Liver (tissue), 9 donors: Measurements from ENCODE around the gene JPH3. TPM values are rescaled to one million over a fixed set of nuclear protein-coding genes. Genes with fewer than 3 reads are reported as not detected.

Experiments
- DNase-seq: peaks from one replicate; pipeline ENCODE4 v3.0.0-alpha.2; 2017; ENCODE audit warnings: low spot score
- H3K27ac ChIP-seq, 2 donors: one replicate each; pipeline ENCODE4 v1.7.0; 2013; ENCODE audit warnings: inconsistent platforms in 2 of 2, low read length in 2 of 2, control low read depth in 1 of 2, low read depth in 1 of 2, mild to moderate bottlenecking in 1 of 2
- H3K27me3 ChIP-seq, 4 donors: one replicate each; pipeline versions ENCODE4 v1.6.1 to v1.7.0; 2013; ENCODE audit warnings: low read length in 3 of 4, inconsistent platforms in 1 of 4, mild to moderate bottlenecking in 1 of 4, moderate library complexity in 1 of 4; ENCODE audit not compliant: control insufficient read depth in 4 of 4, insufficient read depth in 4 of 4
- H3K36me3 ChIP-seq, 4 donors: one replicate each; pipeline versions ENCODE4 v1.6.1 to v1.7.0; 2013; ENCODE audit warnings: low read length in 3 of 4, mild to moderate bottlenecking in 3 of 4, low read depth in 1 of 4, moderate library complexity in 1 of 4; ENCODE audit not compliant: control insufficient read depth in 4 of 4, insufficient read depth in 3 of 4
- H3K4me1 ChIP-seq, 4 donors: one replicate each; pipeline versions ENCODE4 v1.6.1 to v1.7.0; 2013; ENCODE audit warnings: low read length in 3 of 4, mild to moderate bottlenecking in 3 of 4, moderate library complexity in 1 of 4; ENCODE audit not compliant: control insufficient read depth in 4 of 4, insufficient read depth in 4 of 4
- H3K4me3 ChIP-seq, 3 donors: one replicate each; pipeline versions ENCODE4 v1.6.1 to v1.7.0; 2013; ENCODE audit warnings: low read length in 3 of 3, control low read depth in 1 of 3, low read depth in 1 of 3, mild to moderate bottlenecking in 1 of 3
- H3K9ac ChIP-seq, 2 donors: one replicate each; pipeline ENCODE4 v1.7.0; 2013; ENCODE audit warnings: low read length in 2 of 2, mild to moderate bottlenecking in 2 of 2, moderate library complexity in 2 of 2, control low read depth in 1 of 2, low read depth in 1 of 2
- H3K9me3 ChIP-seq, 4 donors: one replicate each; pipeline versions ENCODE4 v1.6.1 to v1.7.0; 2013; ENCODE audit warnings: low read length in 3 of 4; ENCODE audit not compliant: control insufficient read depth in 4 of 4
- ATF3 ChIP-seq: IDR thresholded peaks from 2 replicates; pipeline ENCODE4 v1.6.1; 2016; ENCODE audit warnings: antibody characterized with exemption
- CTCF ChIP-seq: fragments of 150-350 bp; IDR thresholded peaks from 2 replicates; pipeline ENCODE4 v1.5.1; 2017; ENCODE audit warnings: improper control_type of control experiment, low read depth, low read length; ENCODE audit not compliant: missing input control
- EGR1 ChIP-seq, 2 donors: IDR thresholded peaks; 2 replicates each; pipeline ENCODE4 v1.6.1; 2016 to 2018; ENCODE audit warnings: antibody characterized with exemption in 2 of 2, low read depth in 2 of 2
- FOXA1 ChIP-seq: IDR thresholded peaks from 2 replicates; pipeline ENCODE4 v1.6.1; 2016; ENCODE audit warnings: antibody characterized with exemption
- FOXA2 ChIP-seq: IDR thresholded peaks from 2 replicates; pipeline ENCODE4 v1.6.1; 2016; ENCODE audit warnings: antibody characterized with exemption
- GABPA ChIP-seq, 2 donors: IDR thresholded peaks in 1 of 2; conservative IDR thresholded peaks in 1 of 2; 2 replicates each; pipeline ENCODE4 v1.6.1; 2016; ENCODE audit warnings: antibody characterized with exemption in 2 of 2, mild to moderate bottlenecking in 1 of 2, moderate library complexity in 1 of 2
- HNF4A ChIP-seq, 2 donors: conservative IDR thresholded peaks; 2 replicates each; pipeline ENCODE4 v1.6.1; 2016; ENCODE audit warnings: antibody characterized with exemption in 2 of 2, mild to moderate bottlenecking in 2 of 2
- JUND ChIP-seq, 2 donors: IDR thresholded peaks; 2 replicates each; pipeline ENCODE4 v1.6.1; 2016; ENCODE audit warnings: antibody characterized with exemption in 2 of 2
- MAX ChIP-seq: IDR thresholded peaks from 2 replicates; pipeline ENCODE4 v1.6.1; 2016; ENCODE audit warnings: antibody characterized with exemption
- NR2F2 ChIP-seq: IDR thresholded peaks from 2 replicates; pipeline ENCODE4 v1.6.1; 2016; ENCODE audit warnings: antibody characterized with exemption
- RAD21 ChIP-seq, 2 donors: IDR thresholded peaks; 2 replicates each; pipeline ENCODE4 v1.6.1; 2016; ENCODE audit warnings: antibody characterized with exemption in 2 of 2, mild to moderate bottlenecking in 2 of 2
- RXRA ChIP-seq, 2 donors: IDR thresholded peaks; 2 replicates each; pipeline ENCODE4 v1.6.1; 2017 to 2018; ENCODE audit warnings: antibody characterized with exemption in 2 of 2, mild to moderate bottlenecking in 1 of 2
- SP1 ChIP-seq: IDR thresholded peaks from 2 replicates; pipeline ENCODE4 v1.6.1; 2018; ENCODE audit warnings: antibody characterized with exemption, mild to moderate bottlenecking
- TAF1 ChIP-seq: conservative IDR thresholded peaks from 2 replicates; pipeline ENCODE4 v1.6.1; 2016; ENCODE audit warnings: antibody characterized with exemption, mild to moderate bottlenecking
- YY1 ChIP-seq: IDR thresholded peaks from 2 replicates; pipeline ENCODE4 v1.6.1; 2016; ENCODE audit warnings: antibody characterized with exemption, mild to moderate bottlenecking
- WGBS: extraction: QIAGEN DNeasy Blood & Tissue Kit; methylation state at CpG from one replicate; pipeline ENCODE4 v1.1.7; 2013; 5-methylcytosine and 5-hydroxymethylcytosine counted together
- polyA plus RNA-seq, 2 donors: library from polyadenylated mRNA; stranded (reverse) in 1 of 2; unstranded in 1 of 2; fragments of 200-250 nt in 1 of 2; fragments of >200 nt in 1 of 2; fragmentation: Nextera tagmentation in 1 of 2; extraction: Ambion mirVana in 1 of 2; gene quantifications; one replicate each; pipeline versions ENCODE4 v1.2.1 to v1.2.3, GENCODE V29; 2013 to 2015
- total RNA-seq, 2 donors: library from RNA; depleted of rRNA; stranded (reverse); fragments of >200 nt; gene quantifications; one replicate each; pipeline ENCODE4 v1.2.3, GENCODE V29; 2014
- TF ChIP-seq, protein P1 (sequence below): IDR thresholded peaks from 2 replicates; pipeline ENCODE4 v1.6.1; 2016; ENCODE audit warnings: antibody characterized with exemption, mild to moderate bottlenecking
- TF ChIP-seq, protein P2 (sequence below): IDR thresholded peaks from 2 replicates; pipeline ENCODE4 v1.6.1; 2016; ENCODE audit warnings: antibody characterized with exemption
- donor health status: healthy.
- donor health status: healthy.
- donor health status: healthy.
- donor health status: healthy.
- donor health status: healthy.

JPH3 gene
- total and polyA plus RNA-seq, 4 donors = under 0.01 to 0.09 (median 0.04) TPM

DNA sequence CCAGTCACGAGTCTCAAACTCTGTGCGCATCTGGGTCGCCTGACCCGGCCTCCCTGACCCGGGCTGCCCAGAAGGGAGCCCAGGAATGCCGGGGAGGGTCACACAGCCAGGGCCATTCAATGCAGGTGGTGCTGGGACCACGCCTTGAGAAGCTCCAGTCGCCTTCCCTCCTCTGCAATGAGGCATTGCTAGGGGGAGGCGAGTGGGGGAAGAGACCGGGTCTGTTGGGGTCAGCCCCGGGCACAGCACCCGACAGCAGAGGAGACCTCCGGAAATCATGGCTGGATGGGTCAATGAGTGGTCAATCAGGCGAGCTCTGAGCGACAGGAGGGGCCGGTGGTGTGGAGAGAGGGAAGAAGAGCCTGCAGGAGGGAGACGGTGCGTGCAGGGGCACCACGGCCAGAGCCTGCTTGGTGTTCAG is 13.3 kb downstream of the JPH3 start:
- DNase-seq = no peak
- TF ChIP-seq TAF1 (no peak), JUND (IDR thresholded peaks at IDR 0.05) (no peak), FOXA1 (no peak), SP1 (no peak), NR2F2 (no peak), YY1 (no peak), RAD21 (IDR thresholded peaks at IDR 0.05) (no peak), HNF4A (conservative IDR thresholded peaks at IDR 0.05) (no peak), EGR1 (IDR thresholded peaks at IDR 0.05; ENCODE audit: low read depth in 2 of 2) (no peak)
- TF ChIP-seq, protein P1, sequence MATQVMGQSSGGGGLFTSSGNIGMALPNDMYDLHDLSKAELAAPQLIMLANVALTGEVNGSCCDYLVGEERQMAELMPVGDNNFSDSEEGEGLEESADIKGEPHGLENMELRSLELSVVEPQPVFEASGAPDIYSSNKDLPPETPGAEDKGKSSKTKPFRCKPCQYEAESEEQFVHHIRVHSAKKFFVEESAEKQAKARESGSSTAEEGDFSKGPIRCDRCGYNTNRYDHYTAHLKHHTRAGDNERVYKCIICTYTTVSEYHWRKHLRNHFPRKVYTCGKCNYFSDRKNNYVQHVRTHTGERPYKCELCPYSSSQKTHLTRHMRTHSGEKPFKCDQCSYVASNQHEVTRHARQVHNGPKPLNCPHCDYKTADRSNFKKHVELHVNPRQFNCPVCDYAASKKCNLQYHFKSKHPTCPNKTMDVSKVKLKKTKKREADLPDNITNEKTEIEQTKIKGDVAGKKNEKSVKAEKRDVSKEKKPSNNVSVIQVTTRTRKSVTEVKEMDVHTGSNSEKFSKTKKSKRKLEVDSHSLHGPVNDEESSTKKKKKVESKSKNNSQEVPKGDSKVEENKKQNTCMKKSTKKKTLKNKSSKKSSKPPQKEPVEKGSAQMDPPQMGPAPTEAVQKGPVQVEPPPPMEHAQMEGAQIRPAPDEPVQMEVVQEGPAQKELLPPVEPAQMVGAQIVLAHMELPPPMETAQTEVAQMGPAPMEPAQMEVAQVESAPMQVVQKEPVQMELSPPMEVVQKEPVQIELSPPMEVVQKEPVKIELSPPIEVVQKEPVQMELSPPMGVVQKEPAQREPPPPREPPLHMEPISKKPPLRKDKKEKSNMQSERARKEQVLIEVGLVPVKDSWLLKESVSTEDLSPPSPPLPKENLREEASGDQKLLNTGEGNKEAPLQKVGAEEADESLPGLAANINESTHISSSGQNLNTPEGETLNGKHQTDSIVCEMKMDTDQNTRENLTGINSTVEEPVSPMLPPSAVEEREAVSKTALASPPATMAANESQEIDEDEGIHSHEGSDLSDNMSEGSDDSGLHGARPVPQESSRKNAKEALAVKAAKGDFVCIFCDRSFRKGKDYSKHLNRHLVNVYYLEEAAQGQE = no peak
- H3K27me3 ChIP-seq = no peaks in the 10 kb centered on the region
- H3K27ac ChIP-seq = no peak overlapping the region
- no peaks in the 10 kb centered on the region for H3K9me3 ChIP-seq
- no peak overlapping the region for H3K4me3 ChIP-seq
- H3K9ac ChIP-seq = no peak overlapping the region
- no peaks in the 10 kb centered on the region for H3K4me1 ChIP-seq
- no peaks in the 10 kb centered on the region for H3K36me3 ChIP-seq
- WGBS = 74% methylated on average over 19 of the region's 19 CpGs

GRCh38 chr16:87616556-87616955 is 14.2 kb downstream of the JPH3 start:
- Histone ChIP-seq H3K27me3 (no peaks in the 10 kb centered on the region), H3K9ac (no peak overlapping the region), H3K9me3 (no peaks in the 10 kb centered on the region), H3K36me3 (no peaks in the 10 kb centered on the region), H3K27ac (no peak overlapping the region), H3K4me1 (no peaks in the 10 kb centered on the region), H3K4me3 (no peak overlapping the region)
- DNase-seq = no peak
- no peak for TF ChIP-seq ATF3
- TF ChIP-seq YY1 = no peak
- TF ChIP-seq MAX = no peak
- TF ChIP-seq TAF1 = no peak
- TF ChIP-seq FOXA2 = no peak
- no peak for TF ChIP-seq RAD21 (IDR thresholded peaks at IDR 0.05)
- no peak for TF ChIP-seq GABPA (IDR thresholded peaks at IDR 0.05 in 1 of 2, conservative IDR thresholded peaks at IDR 0.05 in 1 of 2)
- TF ChIP-seq RXRA (IDR thresholded peaks at IDR 0.05) = no peak
- no peak for TF ChIP-seq NR2F2
- TF ChIP-seq, protein P2, sequence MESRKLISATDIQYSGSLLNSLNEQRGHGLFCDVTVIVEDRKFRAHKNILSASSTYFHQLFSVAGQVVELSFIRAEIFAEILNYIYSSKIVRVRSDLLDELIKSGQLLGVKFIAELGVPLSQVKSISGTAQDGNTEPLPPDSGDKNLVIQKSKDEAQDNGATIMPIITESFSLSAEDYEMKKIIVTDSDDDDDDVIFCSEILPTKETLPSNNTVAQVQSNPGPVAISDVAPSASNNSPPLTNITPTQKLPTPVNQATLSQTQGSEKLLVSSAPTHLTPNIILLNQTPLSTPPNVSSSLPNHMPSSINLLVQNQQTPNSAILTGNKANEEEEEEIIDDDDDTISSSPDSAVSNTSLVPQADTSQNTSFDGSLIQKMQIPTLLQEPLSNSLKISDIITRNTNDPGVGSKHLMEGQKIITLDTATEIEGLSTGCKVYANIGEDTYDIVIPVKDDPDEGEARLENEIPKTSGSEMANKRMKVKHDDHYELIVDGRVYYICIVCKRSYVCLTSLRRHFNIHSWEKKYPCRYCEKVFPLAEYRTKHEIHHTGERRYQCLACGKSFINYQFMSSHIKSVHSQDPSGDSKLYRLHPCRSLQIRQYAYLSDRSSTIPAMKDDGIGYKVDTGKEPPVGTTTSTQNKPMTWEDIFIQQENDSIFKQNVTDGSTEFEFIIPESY = no peak
- no peak for TF ChIP-seq FOXA1
- TF ChIP-seq, protein P1 = no peak
- no peak for TF ChIP-seq JUND (IDR thresholded peaks at IDR 0.05)
- no peak for TF ChIP-seq HNF4A (conservative IDR thresholded peaks at IDR 0.05)
- TF ChIP-seq CTCF = no peak
- TF ChIP-seq SP1 = no peak
- whole genome bisulfite sequencing = 68% methylated on average over 17 of the region's 17 CpGs
